ENCODE results near the gene ATG3. TPM values are rescaled to one million over a fixed set of nuclear protein-coding genes. Genes with fewer than 3 reads are reported as not detected.
"Not testable (repeated sequence)": the region's sequence is repeated elsewhere in the genome, so short reads cannot be mapped to it uniquely, and the experiment has no call there.

Gene ATG3
- total and polyA plus RNA-seq, 2 donors (not counting 3 experiments of a cell fraction or from before 2014, with no cell fraction given): 36.0 to 62.4 TPM

GRCh38 chr3:112496366-112497067, 65.2 kb downstream of the ATG3 start:
- CTCF ChIA-PET: interaction anchor here (1.5 kb wide), 1 partner anchor 22 kb away, joined by 3 read pairs; no protein-coding TSS in a partner anchor
- Histone ChIP-seq H4K20me1 (replicated peaks; ENCODE audit: control insufficient read depth, extremely low read depth, insufficient read depth, low read length) (no peaks in the 10 kb centered on the region), H3K4me2 (ENCODE audit: insufficient read depth, low read length) (no peak overlapping the region), H3K4me1 (ENCODE audit: control insufficient read depth, extremely low read depth, insufficient read depth, low read length) (peaks cover 18% of the 10 kb centered on the region), H3K4me3 (replicated peaks in 1 of 3; ENCODE audit: insufficient read depth in 1 of 3, low read depth in 1 of 3, low read length in 3 of 3) (no peak overlapping the region), H3K9me1 (replicated peaks; ENCODE audit: control insufficient read depth, extremely low read depth, insufficient read depth, low read length) (no peaks in the 10 kb centered on the region), H3K9ac (replicated peaks; ENCODE audit: extremely low read depth, insufficient read depth, low read length) (no peak overlapping the region), H3K9me3 (replicated peaks; ENCODE audit: control insufficient read depth, insufficient read depth, low read length) (no peaks in the 10 kb centered on the region), H3K27ac (ENCODE audit: insufficient read depth, low read depth, low read length) (no peak overlapping the region), H3K27me3 (ENCODE audit: control insufficient read depth in 2 of 2, insufficient read depth in 2 of 2, low read length in 2 of 2) (no peaks in the 10 kb centered on the region), H2AFZ (ENCODE audit: low read depth, low read length) (no peak overlapping the region), H3K36me3 (ENCODE audit: control insufficient read depth in 2 of 2, extremely low read depth in 1 of 2, insufficient read depth in 2 of 2, low read length in 2 of 2) (no peaks in the 10 kb centered on the region), H3K79me2 (ENCODE audit: control insufficient read depth, insufficient read depth, low read length) (no peaks in the 10 kb centered on the region)
- POLR2A ChIA-PET: no interaction called here
- FAIRE-seq (no peak), DNase-seq (ENCODE audit: low read depth, low spot score) (no peak)
- intact Hi-C loops (cut with micrococcal nuclease): no loop called here
- TF ChIP-seq JUN (IDR thresholded peaks at IDR 0.05; ENCODE audit: borderline replicate concordance, insufficient read depth, insufficient read length, low read depth): no peak
- TF ChIP-seq POLR2A (IDR thresholded peaks at IDR 0.05; ENCODE audit: low read depth, low read length): no peak
- no peak for TF ChIP-seq MAX (IDR thresholded peaks at IDR 0.05; ENCODE audit: insufficient read depth, insufficient read length)
- TF ChIP-seq FOS (IDR thresholded peaks at IDR 0.05; ENCODE audit: borderline replicate concordance, insufficient read depth, low read length): no peak
- TF ChIP-seq MYC (IDR thresholded peaks at IDR 0.05; ENCODE audit: low read depth, low read length): no peak
- no peak for TF ChIP-seq GATA2 (IDR thresholded peaks at IDR 0.05; ENCODE audit: insufficient read depth, insufficient read length, low read depth, low read length)
- no peak for TF ChIP-seq EZH2 (IDR thresholded peaks at IDR 0.05; ENCODE audit: borderline replicate concordance, low read depth, low read length, severe bottlenecking)
- TF ChIP-seq POLR2AphosphoS5 (IDR thresholded peaks at IDR 0.05; ENCODE audit: insufficient read depth, low read depth, low read length): no peak
- no peak for TF ChIP-seq CTCF (IDR thresholded peaks at IDR 0.05; ENCODE audit: extremely low read depth in 1 of 2, insufficient read depth in 1 of 2, low read depth in 1 of 2, low read length in 2 of 2)
- BruUV-seq (replicated peaks): no TSS peak
- dilution Hi-C loops (cut with MboI; ENCODE audit: extremely low pct_ligation_motif_present, low sequenced_read_pairs): no loop called here

- POLR2A ChIA-PET; H2AFZ ChIP-seq (ENCODE audit: low read depth, low read length); H4K20me1 ChIP-seq (replicated peaks; ENCODE audit: control insufficient read depth, extremely low read depth, insufficient read depth, low read length); H3K4me1 ChIP-seq (ENCODE audit: control insufficient read depth, extremely low read depth, insufficient read depth, low read length); FAIRE-seq; H3K4me2 ChIP-seq (ENCODE audit: insufficient read depth, low read length); H3K27me3 ChIP-seq (ENCODE audit: control insufficient read depth in 2 of 2, insufficient read depth in 2 of 2, low read length in 2 of 2); CTCF ChIA-PET; H3K36me3 ChIP-seq (ENCODE audit: control insufficient read depth in 2 of 2, extremely low read depth in 1 of 2, insufficient read depth in 2 of 2, low read length in 2 of 2); H3K79me2 ChIP-seq (ENCODE audit: control insufficient read depth, insufficient read depth, low read length); H3K9ac ChIP-seq (replicated peaks; ENCODE audit: extremely low read depth, insufficient read depth, low read length); H3K9me1 ChIP-seq (replicated peaks; ENCODE audit: control insufficient read depth, extremely low read depth, insufficient read depth, low read length); BruUV-seq (replicated peaks); H3K27ac ChIP-seq (ENCODE audit: insufficient read depth, low read depth, low read length); H3K9me3 ChIP-seq (replicated peaks; ENCODE audit: control insufficient read depth, insufficient read depth, low read length); dilution Hi-C loops (cut with MboI; ENCODE audit: extremely low pct_ligation_motif_present, low sequenced_read_pairs); intact Hi-C loops (cut with micrococcal nuclease); H3K4me3 ChIP-seq (replicated peaks in 1 of 3; ENCODE audit: insufficient read depth in 1 of 3, low read depth in 1 of 3, low read length in 3 of 3); DNase-seq (ENCODE audit: low read depth, low spot score): not testable (repeated sequence)
Observed at GRCh38 chr3:112494448-112494767, 67.4 kb downstream of the ATG3 start.

Data from endothelial cell of umbilical vein (primary cell).